ENCODE measurements around the gene ZNF488. TPM values are rescaled to one million over a fixed set of nuclear protein-coding genes. Genes with fewer than 3 reads are reported as not detected.

The ZNF488 gene
- total RNA-seq, 1 experiment from 2014 or later: 5.6 TPM

DNA sequence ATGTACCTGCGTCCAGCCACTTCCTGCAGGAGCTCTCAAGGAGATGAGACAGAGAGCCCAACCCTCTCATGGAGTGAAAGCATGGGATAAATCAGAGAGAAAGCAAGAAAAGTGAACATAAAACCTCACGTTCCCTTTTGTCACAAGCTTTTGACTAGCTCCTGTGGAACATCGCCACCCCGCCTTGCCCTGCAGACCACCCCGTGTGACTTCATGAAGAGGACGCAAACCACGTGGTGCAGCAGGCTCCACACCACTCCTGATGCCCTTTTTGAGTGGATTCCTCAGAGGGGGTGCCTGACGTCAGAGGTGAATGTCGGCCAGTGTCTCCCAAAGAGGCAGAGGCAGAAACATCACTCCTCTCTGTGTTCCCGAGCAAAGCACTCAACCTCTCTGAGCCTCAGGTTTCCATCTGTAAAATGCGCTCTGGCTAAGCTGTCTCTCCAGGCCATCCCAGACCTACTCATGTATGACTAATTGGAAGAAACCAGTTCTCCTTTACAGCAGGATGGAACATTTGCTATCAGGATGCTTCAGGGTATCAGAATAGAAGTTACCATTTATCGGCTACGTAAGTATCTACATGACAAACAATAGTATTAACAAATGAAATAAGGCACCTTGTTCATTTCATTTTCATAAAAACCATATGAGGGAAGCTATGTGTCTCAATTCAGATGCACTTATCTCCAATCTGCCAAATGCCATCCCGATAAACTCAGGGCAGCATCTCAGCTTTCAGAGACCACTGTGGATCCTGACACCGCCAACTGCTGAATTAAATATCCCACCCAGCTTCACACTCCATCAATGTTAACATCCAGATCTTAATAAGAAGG is 5.3 kb downstream of the ZNF488 start:
- DNase-seq: no peak
- Histone ChIP-seq H3K4me1 (peaks cover 35% of the 10 kb centered on the region), H3K9me3 (no peaks in the 10 kb centered on the region), H3K27me3 (replicated peaks; ENCODE audit: control insufficient read depth, insufficient read depth, low read length) (no peaks in the 10 kb centered on the region), H3K36me3 (ENCODE audit: control insufficient read depth, insufficient read depth, low read length) (peaks cover 1% of the 10 kb centered on the region; the same call in 1 of the 2 replicates), H3K4me3 (ENCODE audit: low read depth, low read length) (no peak overlapping the region)
- Mint-ChIP-seq H3K4me3 (ENCODE audit: unreplicated experiment) (no peak overlapping the region), H3K27ac (ENCODE audit: unreplicated experiment) (no peak overlapping the region), H3K27me3 (ENCODE audit: insufficient read depth, unreplicated experiment) (peaks cover 8% of the 10 kb centered on the region), H3K9me3 (ENCODE audit: unreplicated experiment) (no peaks in the 10 kb centered on the region), H3K36me3 (ENCODE audit: insufficient read depth, unreplicated experiment) (no peaks in the 10 kb centered on the region), H3K4me1 (ENCODE audit: low read depth, unreplicated experiment) (peaks cover 36% of the 10 kb centered on the region)
- BruUV-seq (replicated peaks): no TSS peak
- intact Hi-C loops (cut with micrococcal nuclease; ENCODE audit: unreplicated experiment): no loop called here
- TF ChIP-seq, protein P1, sequence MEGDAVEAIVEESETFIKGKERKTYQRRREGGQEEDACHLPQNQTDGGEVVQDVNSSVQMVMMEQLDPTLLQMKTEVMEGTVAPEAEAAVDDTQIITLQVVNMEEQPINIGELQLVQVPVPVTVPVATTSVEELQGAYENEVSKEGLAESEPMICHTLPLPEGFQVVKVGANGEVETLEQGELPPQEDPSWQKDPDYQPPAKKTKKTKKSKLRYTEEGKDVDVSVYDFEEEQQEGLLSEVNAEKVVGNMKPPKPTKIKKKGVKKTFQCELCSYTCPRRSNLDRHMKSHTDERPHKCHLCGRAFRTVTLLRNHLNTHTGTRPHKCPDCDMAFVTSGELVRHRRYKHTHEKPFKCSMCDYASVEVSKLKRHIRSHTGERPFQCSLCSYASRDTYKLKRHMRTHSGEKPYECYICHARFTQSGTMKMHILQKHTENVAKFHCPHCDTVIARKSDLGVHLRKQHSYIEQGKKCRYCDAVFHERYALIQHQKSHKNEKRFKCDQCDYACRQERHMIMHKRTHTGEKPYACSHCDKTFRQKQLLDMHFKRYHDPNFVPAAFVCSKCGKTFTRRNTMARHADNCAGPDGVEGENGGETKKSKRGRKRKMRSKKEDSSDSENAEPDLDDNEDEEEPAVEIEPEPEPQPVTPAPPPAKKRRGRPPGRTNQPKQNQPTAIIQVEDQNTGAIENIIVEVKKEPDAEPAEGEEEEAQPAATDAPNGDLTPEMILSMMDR (IDR thresholded peaks at IDR 0.05; ENCODE audit: insufficient read depth in 1 of 2, low read depth in 1 of 2, low read length in 1 of 2, severe bottlenecking in 1 of 2, unreplicated experiment in 1 of 2): no peak
- ChIA-PET CTCF (no interaction called here), POLR2A (no interaction called here)

DNA sequence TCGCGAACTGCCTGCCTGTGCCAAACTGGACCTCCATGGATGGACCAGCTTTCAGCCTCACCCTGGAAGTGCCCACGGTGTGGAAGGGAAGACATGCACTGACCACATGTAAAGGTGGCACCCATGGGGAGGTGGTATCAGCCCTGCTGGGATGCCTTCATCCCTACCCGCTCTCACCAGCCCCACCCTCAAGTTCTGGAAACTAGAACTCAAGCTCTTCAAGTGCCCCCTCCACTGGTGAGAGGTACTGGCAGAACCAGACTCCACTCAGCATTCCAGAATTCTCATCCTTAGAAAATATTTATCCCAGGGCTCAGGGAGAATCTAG is 5.9 kb downstream of the ZNF488 start:
- TF ChIP-seq, protein P1 (IDR thresholded peaks at IDR 0.05; ENCODE audit: insufficient read depth in 1 of 2, low read depth in 1 of 2, low read length in 1 of 2, severe bottlenecking in 1 of 2, unreplicated experiment in 1 of 2): no peak
- Mint-ChIP-seq H3K27ac (ENCODE audit: unreplicated experiment) (no peak overlapping the region), H3K27me3 (ENCODE audit: insufficient read depth, unreplicated experiment) (peaks cover 8% of the 10 kb centered on the region), H3K9me3 (ENCODE audit: unreplicated experiment) (no peaks in the 10 kb centered on the region), H3K4me1 (ENCODE audit: low read depth, unreplicated experiment) (peaks cover 29% of the 10 kb centered on the region), H3K36me3 (ENCODE audit: insufficient read depth, unreplicated experiment) (no peaks in the 10 kb centered on the region), H3K4me3 (ENCODE audit: unreplicated experiment) (no peak overlapping the region)
- peaks cover 1% of the 10 kb centered on the region; the same call in 1 of the 2 replicates for H3K36me3 ChIP-seq (ENCODE audit: control insufficient read depth, insufficient read depth, low read length)
- no peaks in the 10 kb centered on the region for H3K9me3 ChIP-seq
- no peaks in the 10 kb centered on the region for H3K27me3 ChIP-seq (replicated peaks; ENCODE audit: control insufficient read depth, insufficient read depth, low read length)
- intact Hi-C loops (cut with micrococcal nuclease; ENCODE audit: unreplicated experiment): no loop called here
- H3K4me1 ChIP-seq: peaks cover 31% of the 10 kb centered on the region
- DNase-seq: no peak
- ChIA-PET CTCF (interaction anchor here (0.6 kb wide), 1 partner anchor 27 kb away, joined by 3 read pairs; no protein-coding TSS in a partner anchor), POLR2A (no interaction called here)
- no TSS peak for BruUV-seq (replicated peaks)
- no peak overlapping the region for H3K4me3 ChIP-seq (ENCODE audit: low read depth, low read length)

DNA sequence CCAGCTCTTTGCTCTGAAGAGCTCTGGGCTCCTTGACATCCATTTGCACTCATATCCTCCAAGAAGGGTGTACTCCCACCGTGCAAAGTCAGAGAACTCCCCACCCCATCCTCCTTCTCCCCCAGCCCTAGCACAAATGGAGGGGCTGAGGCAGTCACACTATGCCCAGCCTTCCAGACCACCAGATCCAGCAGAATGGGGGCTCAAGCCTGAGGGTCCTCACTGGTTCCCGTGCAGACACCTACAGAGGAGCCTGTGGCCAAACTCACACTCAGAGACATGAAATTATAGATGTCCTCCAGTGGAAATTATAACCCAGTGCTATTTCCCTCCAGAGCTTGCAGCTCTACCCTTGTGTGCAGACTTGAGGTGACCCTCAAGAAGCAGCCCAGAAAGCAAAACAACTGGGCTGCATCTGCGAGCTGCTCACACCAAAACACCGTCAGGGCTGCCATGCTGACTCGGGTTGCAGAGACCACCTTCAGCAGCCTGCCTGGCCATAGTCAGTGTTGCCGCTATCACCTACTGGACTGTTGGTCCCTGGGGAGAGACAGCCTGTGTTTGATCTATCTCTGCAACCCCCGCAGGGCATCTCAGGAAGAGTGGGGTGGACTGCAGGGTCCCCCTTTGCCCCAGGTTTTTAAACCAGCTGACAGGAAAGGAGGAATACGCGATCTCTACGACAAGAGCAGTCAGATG is 7.4 kb downstream of the ZNF488 start:
- Histone ChIP-seq H3K36me3 (ENCODE audit: control insufficient read depth, insufficient read depth, low read length) (no peaks in the 10 kb centered on the region), H3K4me3 (ENCODE audit: low read depth, low read length) (no peak overlapping the region), H3K27me3 (replicated peaks; ENCODE audit: control insufficient read depth, insufficient read depth, low read length) (no peaks in the 10 kb centered on the region), H3K4me1 (peaks cover 22% of the 10 kb centered on the region), H3K9me3 (no peaks in the 10 kb centered on the region)
- Mint-ChIP-seq H3K4me3 (ENCODE audit: unreplicated experiment) (no peak overlapping the region), H3K27ac (ENCODE audit: unreplicated experiment) (no peak overlapping the region), H3K9me3 (ENCODE audit: unreplicated experiment) (no peaks in the 10 kb centered on the region), H3K27me3 (ENCODE audit: insufficient read depth, unreplicated experiment) (peaks cover 8% of the 10 kb centered on the region), H3K4me1 (ENCODE audit: low read depth, unreplicated experiment) (peaks cover 27% of the 10 kb centered on the region), H3K36me3 (ENCODE audit: insufficient read depth, unreplicated experiment) (no peaks in the 10 kb centered on the region)
- intact Hi-C loops (cut with micrococcal nuclease; ENCODE audit: unreplicated experiment): no loop called here
- no TSS peak for BruUV-seq (replicated peaks)
- ChIA-PET POLR2A (no interaction called here), CTCF (no interaction called here)
- DNase-seq: no peak
- TF ChIP-seq, protein P1 (IDR thresholded peaks at IDR 0.05; ENCODE audit: insufficient read depth in 1 of 2, low read depth in 1 of 2, low read length in 1 of 2, severe bottlenecking in 1 of 2, unreplicated experiment in 1 of 2): no peak

All from Caco-2 (cell line).